GM19452 (cell line): ENCODE measurements around the gene MLST8.

ENCODE experiments used
- ATAC-seq: cut with Tn5 transposase; IDR thresholded peaks from one replicate; pipeline ENCODE4 v1.9.1; 2021; ENCODE audit not compliant: unreplicated experiment

MLST8 gene

GRCh38 chr16:2172688-2173335, 32.4 kb upstream of the MLST8 start:
- no peak for ATAC-seq

DNA sequence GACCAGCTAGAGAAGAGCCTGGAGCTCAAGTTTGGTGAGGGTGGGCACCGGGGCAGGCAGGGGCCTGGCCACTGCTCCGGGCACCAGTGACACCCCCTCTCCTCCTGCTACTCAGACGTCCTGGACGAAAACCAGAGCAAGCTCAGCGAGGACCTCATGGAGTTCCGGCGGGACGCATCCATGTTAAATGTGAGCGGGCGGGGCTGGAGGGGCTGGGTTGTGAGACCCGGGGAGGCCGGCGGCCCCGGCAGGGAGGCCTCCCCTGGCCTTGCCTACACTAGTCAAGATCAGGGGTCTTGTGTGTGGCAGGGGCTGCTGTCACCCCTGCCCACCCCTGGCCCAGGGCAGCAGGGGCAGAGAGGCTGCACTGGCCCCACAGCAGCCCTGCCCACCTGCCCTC, 31.9 kb upstream of the MLST8 start:
- no peak for ATAC-seq

GRCh38 chr16:2173916-2174315, 31.3 kb upstream of the MLST8 start:
- no peak for ATAC-seq

GRCh38 chr16:2174396-2175131, 30.7 kb upstream of the MLST8 start:
- no peak for ATAC-seq

GRCh38 chr16:2175454-2175853, 29.8 kb upstream of the MLST8 start:
- ATAC-seq = no peak

DNA sequence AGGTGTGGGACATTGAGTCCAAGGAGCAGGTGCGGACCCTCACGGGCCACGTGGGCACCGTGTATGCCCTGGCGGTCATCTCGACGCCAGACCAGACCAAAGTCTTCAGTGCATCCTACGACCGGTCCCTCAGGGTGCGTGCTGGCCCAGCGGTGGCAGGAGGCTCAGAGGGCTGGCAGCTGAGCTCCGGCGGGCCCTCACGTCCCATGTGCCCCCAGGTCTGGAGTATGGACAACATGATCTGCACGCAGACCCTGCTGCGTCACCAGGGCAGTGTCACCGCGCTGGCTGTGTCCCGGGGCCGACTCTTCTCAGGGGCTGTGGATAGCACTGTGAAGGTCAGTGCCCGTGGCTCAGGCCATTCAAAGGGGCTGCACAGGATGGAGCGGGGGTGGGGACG, 29.2 kb upstream of the MLST8 start:
- ATAC-seq = no peak

DNA sequence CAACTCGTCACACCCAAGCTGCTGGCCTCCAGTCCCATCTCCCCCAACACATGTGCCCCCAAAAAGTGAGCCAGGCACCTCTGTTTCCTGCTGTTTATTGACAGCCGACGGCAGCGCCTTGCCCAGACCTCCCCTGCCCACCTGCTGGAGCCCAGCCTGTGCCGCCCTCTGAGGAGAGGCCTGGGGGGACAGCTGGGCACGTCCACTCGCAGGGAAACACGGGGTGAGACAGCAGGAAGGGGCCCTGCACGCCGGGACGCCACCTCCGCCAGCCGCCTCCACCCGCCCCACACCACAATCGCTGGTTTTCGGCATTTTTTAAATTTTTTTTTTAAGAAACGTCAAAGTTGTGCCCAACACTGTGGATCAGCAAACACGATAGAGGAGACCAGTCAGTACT, 28.2 kb upstream of the MLST8 start:
- no peak for ATAC-seq

- ATAC-seq = no peak
Observed at GRCh38 chr16:2177561-2177960, 27.7 kb upstream of the MLST8 start.

GRCh38 chr16:2178321-2179106, 26.7 kb upstream of the MLST8 start:
- ATAC-seq = no peak

DNA sequence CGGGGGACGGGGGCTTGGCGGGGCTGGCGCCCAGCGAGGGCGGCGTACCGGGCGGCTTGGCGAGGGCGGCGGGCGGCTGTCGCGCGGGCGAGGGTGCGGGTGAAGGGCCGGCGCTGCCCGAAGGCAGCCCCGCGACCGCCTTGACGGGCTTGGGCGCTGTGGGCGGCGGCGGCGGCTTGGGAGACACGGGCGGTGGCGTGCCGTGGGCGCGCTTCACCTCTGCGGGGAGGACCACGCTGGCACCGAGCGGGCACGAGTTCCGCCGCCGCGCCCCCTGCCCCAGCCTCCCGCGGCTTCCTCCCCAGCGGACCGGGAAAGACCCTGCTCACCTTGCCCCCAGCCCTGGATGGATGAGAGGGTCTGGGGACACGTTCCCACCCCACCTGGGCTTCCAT, 26.1 kb upstream of the MLST8 start:
- ATAC-seq = no peak

GRCh38 chr16:2179576-2179975, 25.7 kb upstream of the MLST8 start:
- ATAC-seq = no peak

DNA sequence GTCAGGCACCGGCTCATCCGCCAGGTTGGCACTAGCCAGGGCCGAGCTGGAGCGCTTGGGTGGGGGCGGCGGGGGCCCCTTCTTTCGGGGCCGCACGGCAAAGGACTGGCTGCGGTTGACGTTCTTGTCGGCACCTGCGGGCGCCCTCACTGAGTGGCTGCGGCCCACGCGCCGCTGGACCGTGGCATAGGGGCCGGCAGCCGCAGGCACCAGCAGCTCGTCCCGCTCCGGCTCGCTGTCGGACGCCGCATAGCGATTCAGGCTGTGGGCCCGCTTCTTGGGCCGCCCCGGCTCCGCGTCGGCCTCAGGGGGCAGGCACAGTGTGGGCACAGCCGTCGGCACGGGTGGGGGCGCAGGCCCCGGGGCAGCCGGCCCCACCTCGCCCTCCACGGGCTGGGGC, 24.8 kb upstream of the MLST8 start:
- no peak for ATAC-seq

DNA sequence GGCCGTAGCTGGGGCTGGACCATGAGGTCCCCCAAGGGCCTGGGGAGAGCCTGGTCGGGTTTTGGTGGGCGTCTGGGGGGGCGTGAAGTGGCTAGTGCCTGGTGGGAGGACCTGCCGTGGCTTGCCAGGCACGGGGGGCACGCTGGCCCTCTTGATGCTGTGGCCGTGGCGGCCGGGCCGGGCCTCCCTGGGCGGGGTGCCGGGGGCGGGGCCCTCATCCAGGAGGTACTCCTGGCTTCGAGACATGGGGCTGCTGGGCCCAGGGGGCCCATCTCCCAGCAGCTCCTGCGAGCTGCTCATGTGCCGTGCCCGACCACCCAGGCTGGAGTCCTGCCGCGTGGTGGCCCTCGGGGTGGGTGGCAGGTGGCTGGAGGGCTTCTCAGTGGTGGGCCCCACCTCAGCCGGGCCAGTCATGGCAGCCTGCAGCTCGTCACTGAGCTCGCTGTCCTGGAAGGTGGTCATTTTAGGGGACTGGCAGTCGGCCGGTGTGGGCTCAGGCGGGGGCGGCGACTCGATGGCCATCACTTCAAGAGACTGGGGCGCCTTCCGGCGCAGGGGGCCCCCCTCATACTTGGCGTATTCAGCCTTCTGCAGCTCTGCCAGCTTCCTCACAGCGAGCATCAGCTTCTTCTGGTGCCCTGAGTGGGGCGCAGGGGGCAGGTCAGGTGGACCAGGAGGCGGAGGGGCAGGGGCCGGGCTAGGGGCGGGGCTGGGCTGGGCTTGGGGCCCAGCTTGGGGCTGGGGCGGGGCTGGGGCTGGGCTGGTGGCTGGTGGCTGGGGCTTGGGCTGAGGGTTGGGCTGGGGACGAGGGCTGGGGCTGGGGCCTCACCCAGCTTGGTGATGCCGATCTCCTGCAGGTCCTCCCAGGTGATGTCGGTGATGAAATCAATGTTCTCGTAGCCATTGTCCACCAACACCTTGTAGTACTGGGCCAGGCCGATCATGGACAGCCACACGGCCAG, 24.0 kb upstream of the MLST8 start:
- ATAC-seq = no peak

GRCh38 chr16:2181952-2182351, 23.3 kb upstream of the MLST8 start:
- no peak for ATAC-seq

- no peak for ATAC-seq
Observed at GRCh38 chr16:2183671-2184070, 21.6 kb upstream of the MLST8 start.

GRCh38 chr16:2184346-2184745, 20.9 kb upstream of the MLST8 start:
- no peak for ATAC-seq

DNA sequence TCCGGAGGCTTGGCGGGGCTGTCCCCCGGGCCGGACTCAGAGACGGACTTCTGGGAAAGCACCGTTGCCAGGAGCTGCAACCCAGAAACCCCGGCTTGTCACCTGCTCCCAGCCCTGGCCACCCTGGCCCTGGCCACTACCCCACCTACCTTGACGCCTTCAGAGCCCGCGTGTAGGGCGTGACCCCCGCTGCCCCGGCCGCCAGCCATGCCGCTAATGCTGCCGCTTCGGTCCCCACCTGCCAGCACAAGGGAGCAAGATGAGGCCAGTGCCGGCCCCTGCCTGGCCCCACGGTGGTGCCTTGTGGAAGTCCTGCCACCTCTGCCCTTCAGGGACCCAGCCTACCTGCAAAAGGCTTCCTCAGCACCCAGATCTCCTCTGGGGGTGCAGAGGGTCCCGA, 20.3 kb upstream of the MLST8 start:
- no peak for ATAC-seq

- no peak for ATAC-seq
Observed at GRCh38 chr16:2186064-2186463, 19.2 kb upstream of the MLST8 start.

- ATAC-seq = no peak
Observed at GRCh38 chr16:2186505-2186904, 18.7 kb upstream of the MLST8 start.

DNA sequence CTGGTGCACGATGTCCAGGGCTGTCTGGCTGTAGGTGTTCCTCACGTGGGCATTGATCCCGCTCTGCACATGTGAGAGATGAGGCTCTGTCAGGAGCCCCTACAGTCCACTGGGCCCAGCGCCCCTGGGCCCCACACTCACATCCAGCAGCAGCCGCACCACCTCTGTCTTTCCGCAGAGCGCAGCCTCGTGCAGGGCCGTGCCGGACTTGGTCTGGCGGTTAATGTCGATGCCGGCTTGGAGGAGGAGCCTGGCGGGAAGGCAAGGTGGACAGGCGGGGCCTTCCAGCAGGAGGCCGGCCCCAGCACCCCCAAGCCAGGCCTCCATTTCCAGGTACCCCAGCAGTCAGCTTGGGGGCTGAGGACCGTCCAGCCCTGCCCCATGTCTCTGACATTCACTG, 18.0 kb upstream of the MLST8 start:
- ATAC-seq = no peak

- no peak for ATAC-seq
Observed at GRCh38 chr16:2188395-2188794, 16.9 kb upstream of the MLST8 start.
